ENCODE measurements around the gene RUNX1. TPM values are rescaled to one million over a fixed set of nuclear protein-coding genes. Genes with fewer than 3 reads are reported as not detected.

RUNX1 gene
- total and polyA plus RNA-seq, 2 of the 13 experiments (the other 11 are each of a cell fraction or from before 2014, with no cell fraction given) = 5.4 to 6.4 TPM

DNA sequence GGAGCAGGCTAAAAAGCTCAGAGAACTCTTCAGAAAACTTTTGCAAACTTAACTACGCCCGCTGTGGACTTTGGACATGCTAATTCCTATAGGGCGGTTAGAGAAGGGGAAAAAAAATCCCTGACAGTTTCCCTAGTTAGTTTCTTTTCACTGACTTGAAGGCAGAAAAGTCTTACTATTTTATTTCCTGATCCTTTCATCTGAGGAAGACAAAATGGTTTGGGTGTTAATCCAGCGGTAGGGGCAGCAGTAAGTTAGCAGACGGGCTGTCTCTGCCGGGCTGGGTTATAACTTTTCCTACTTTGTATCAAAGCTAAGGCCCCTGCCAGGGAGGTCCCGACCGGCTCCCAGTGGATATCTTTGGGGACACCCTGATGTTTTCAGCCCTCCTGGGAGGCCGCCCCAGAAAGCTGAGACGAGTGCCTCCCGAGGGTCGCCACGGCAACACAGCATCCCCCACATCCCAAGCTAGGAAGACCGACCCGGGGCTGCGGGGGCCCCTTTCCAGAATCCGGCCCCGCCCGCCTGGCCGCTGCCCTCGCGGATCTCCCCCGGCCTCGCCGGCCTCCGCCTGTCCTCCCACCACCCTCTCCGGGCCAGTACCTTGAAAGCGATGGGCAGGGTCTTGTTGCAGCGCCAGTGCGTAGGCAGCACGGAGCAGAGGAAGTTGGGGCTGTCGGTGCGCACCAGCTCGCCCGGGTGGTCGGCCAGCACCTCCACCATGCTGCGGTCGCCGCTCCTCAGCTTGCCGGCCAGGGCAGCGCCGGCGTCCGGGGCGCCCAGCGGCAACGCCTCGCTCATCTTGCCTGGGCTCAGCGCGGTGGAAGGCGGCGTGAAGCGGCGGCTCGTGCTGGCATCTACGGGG is 162.6 kb downstream of the RUNX1 start (continued):
- no peak for TF ChIP-seq ZNF878 (CRISPR knock-in tag; IDR thresholded peaks at IDR 0.05)
- no peak for TF ChIP-seq NCOA5 (CRISPR knock-in tag; IDR thresholded peaks at IDR 0.05)
- TF ChIP-seq AKAP8 (CRISPR knock-in tag; IDR thresholded peaks at IDR 0.05) = no peak
- TF ChIP-seq DBP (CRISPR knock-in tag; IDR thresholded peaks at IDR 0.05; ENCODE audit: not compliant biosample characterization) = no peak
- no peak for TF ChIP-seq ZBTB33 (CRISPR knock-in tag; IDR thresholded peaks at IDR 0.05)
- TF ChIP-seq RFX5 (IDR thresholded peaks at IDR 0.05; ENCODE audit: low read depth, low read length) = no peak
- TF ChIP-seq MNT (IDR thresholded peaks at IDR 0.05) = no peak
- TF ChIP-seq HNRNPK (IDR thresholded peaks at IDR 0.05; ENCODE audit: low read depth, low read length, poor library complexity, severe bottlenecking) = no peak
- TF ChIP-seq FOXM1 (CRISPR knock-in tag; IDR thresholded peaks at IDR 0.05) = no peak
- TF ChIP-seq SOX6 (IDR thresholded peaks at IDR 0.05) = no peak
- TF ChIP-seq SOX6 (CRISPR knock-in tag; IDR thresholded peaks at IDR 0.05) = no peak
- peak; percentile 52; the same call in 1 of the 2 replicates for TF ChIP-seq ZSCAN21 (CRISPR knock-in tag; IDR thresholded peaks at IDR 0.05; ENCODE audit: borderline replicate concordance)
- no peak for TF ChIP-seq GATAD2A (CRISPR knock-in tag; IDR thresholded peaks at IDR 0.05)
- TF ChIP-seq ZNF343 (CRISPR knock-in tag; IDR thresholded peaks at IDR 0.05) = no peak
- TF ChIP-seq ZNF766 (CRISPR knock-in tag; IDR thresholded peaks at IDR 0.05; ENCODE audit: borderline replicate concordance) = no peak
- TF ChIP-seq ATF3 (CRISPR knock-in tag; IDR thresholded peaks at IDR 0.05) = no peak
- no peak for TF ChIP-seq RAD21 (CRISPR knock-in tag; IDR thresholded peaks at IDR 0.05)
- no peak for TF ChIP-seq ZBTB49 (CRISPR knock-in tag; IDR thresholded peaks at IDR 0.05; ENCODE audit: borderline replicate concordance)
- TF ChIP-seq SNAPC2 (CRISPR knock-in tag; IDR thresholded peaks at IDR 0.05) = no peak
- no peak for TF ChIP-seq TCF7 (IDR thresholded peaks at IDR 0.05; ENCODE audit: low read depth)
- TF ChIP-seq, protein P1, sequence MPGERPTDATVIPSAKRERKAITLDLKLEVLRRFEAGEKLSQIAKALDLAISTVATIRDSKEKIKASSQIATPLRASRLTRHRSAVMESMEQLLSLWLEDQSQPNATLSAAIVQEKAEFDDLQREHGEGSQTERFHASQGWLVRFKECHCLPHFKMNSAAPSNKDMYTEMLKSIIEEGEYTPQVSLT (CRISPR knock-in tag; IDR thresholded peaks at IDR 0.05; ENCODE audit: borderline replicate concordance, low read depth) = no peak
- peak; percentile 17; the same call in 1 of the 2 replicates for TF ChIP-seq PHF21A (CRISPR knock-in tag; IDR thresholded peaks at IDR 0.05)
- no peak for TF ChIP-seq ZNF589 (CRISPR knock-in tag; conservative IDR thresholded peaks at IDR 0.05)

Data from HepG2 (cell line).